K562 (cell line): ENCODE data around the gene PRSS50. TPM values are rescaled to one million over a fixed set of nuclear protein-coding genes. Genes with fewer than 3 reads are reported as not detected.

Experiments used
- ATAC-seq: fragments of 200-7000 bp; cut with Tn5 transposase; 3 replicates; pipeline ENCODE4 v1.9.1; 2020; ENCODE audit warnings: moderate library complexity
- BruUV-seq: library from RNA; stranded (reverse); fragments of 400-500 nt; replicated peaks from 2 replicates; lab custom pipeline; 2021; lab: Mats Ljungman, UMichigan
- CTCF ChIA-PET: fragments of 300-600 bp; formaldehyde crosslinking; extraction: SDS; loops from one replicate; lab custom pipeline; 2021; ENCODE audit warnings: low intra/inter-chr PET ratio; lab: Yijun Ruan, JAX
- POLR2A ChIA-PET: fragments of 300-600, 350-650 bp; sonication (Branson Sonifier 250); formaldehyde crosslinking; extraction: SDS; loops from one replicate; lab custom pipeline; 2021; ENCODE audit warnings: antibody characterized with exemption, inconsistent platforms; lab: Yijun Ruan, JAX
- DNase-seq, 4 experiments: peaks; one replicate each; pipeline versions ENCODE4 v3.0.0 to v3.0.0-alpha.2; 2011 to 2018; ENCODE audit warnings: low spot score in 3 of 4, mixed read lengths in 3 of 4; ENCODE audit errors: extremely low read depth in 1 of 4
- FAIRE-seq: peaks from 2 replicates; lab custom pipeline; 2011; peaks lifted over from hg19 to GRCh38; lab: Jason Lieb, UNC
- H2AFZ ChIP-seq: 2 replicates; pipeline ENCODE4 v1.6.0; 2011; ENCODE audit warnings: low read depth, low read length, control low read depth, inconsistent platforms
- H3K27ac ChIP-seq: fragments of 200-600 bp; 3 replicates; pipeline ENCODE4 v1.8.0; 2011; ENCODE audit warnings: low read depth, mild to moderate bottlenecking, control low read depth, inconsistent platforms, low read length, moderate library complexity, mixed read lengths; ENCODE audit errors: extremely low read depth
- H3K27me3 ChIP-seq, 2 experiments: fragments of 300-600 bp in 1 of 2; 2 replicates in 1 of 2; 3 replicates in 1 of 2; pipeline versions ENCODE4 v1.6.0 to v1.8.0; 2011; ENCODE audit warnings: inconsistent platforms in 2 of 2, low read length in 2 of 2, mild to moderate bottlenecking in 1 of 2, mixed read lengths in 1 of 2, moderate library complexity in 1 of 2; ENCODE audit not compliant: control insufficient read depth in 2 of 2, insufficient read depth in 2 of 2
- H3K36me3 ChIP-seq: fragments of 300-600 bp; 3 replicates; pipeline ENCODE4 v1.8.0; 2011; ENCODE audit warnings: mild to moderate bottlenecking, low read length, inconsistent platforms; ENCODE audit not compliant: control insufficient read depth, insufficient read depth
- H3K4me1 ChIP-seq, 2 experiments: fragments of 200-600 bp in 1 of 2; replicated peaks in 1 of 2; 2 replicates in 1 of 2; 3 replicates in 1 of 2; pipeline versions ENCODE4 v1.5.1 to v1.8.0; 2011; ENCODE audit warnings: inconsistent platforms in 2 of 2, low read length in 2 of 2, mild to moderate bottlenecking in 1 of 2, mixed read lengths in 1 of 2, moderate library complexity in 1 of 2; ENCODE audit not compliant: control insufficient read depth in 2 of 2, insufficient read depth in 2 of 2
- H3K4me2 ChIP-seq: 2 replicates; pipeline ENCODE4 v1.6.1; 2011; ENCODE audit warnings: low read length, control low read depth, inconsistent platforms, mixed read lengths; ENCODE audit not compliant: insufficient read depth
- H3K4me3 ChIP-seq: fragments of 200-600 bp; sonication (generic), shearing (Covaris generic); 2 replicates; pipeline ENCODE4 v1.5.1; 2016; ENCODE audit warnings: control low read depth, inconsistent platforms
- H3K79me2 ChIP-seq: fragments of 200-600 bp; 3 replicates; pipeline ENCODE4 v1.8.0; 2011; ENCODE audit warnings: low read length, inconsistent platforms; ENCODE audit not compliant: control insufficient read depth, insufficient read depth
- H3K9ac ChIP-seq, 2 experiments: 2 replicates each; pipeline versions ENCODE4 v1.6.0 to v1.6.1; 2011; ENCODE audit warnings: low read depth in 2 of 2, low read length in 2 of 2, control low read depth in 1 of 2, inconsistent platforms in 1 of 2, mild to moderate bottlenecking in 1 of 2, mixed read lengths in 1 of 2; ENCODE audit not compliant: insufficient read depth in 1 of 2
- H3K9me1 ChIP-seq: one replicate; pipeline ENCODE4 v1.6.0; 2011; ENCODE audit warnings: inconsistent platforms, mild to moderate bottlenecking, low read length, moderate library complexity; ENCODE audit not compliant: control insufficient read depth, insufficient read depth
- H3K9me3 ChIP-seq: replicated peaks from 2 replicates; pipeline ENCODE4 v1.5.1; 2011; ENCODE audit warnings: low read depth, low read length, inconsistent platforms; ENCODE audit not compliant: control insufficient read depth, insufficient read depth
- H4K20me1 ChIP-seq: replicated peaks from 2 replicates; pipeline ENCODE4 v1.6.1; 2011; ENCODE audit warnings: low read length, inconsistent platforms, mixed read lengths; ENCODE audit not compliant: control insufficient read depth, insufficient read depth
- BCOR ChIP-seq: fragments of 450-650 bp; IDR thresholded peaks from 2 replicates; pipeline ENCODE4 v1.6.1; 2016
- CBFA2T2 ChIP-seq: fragments of 450-650 bp; conservative IDR thresholded peaks from 2 replicates; pipeline ENCODE4 v1.6.1; 2017; ENCODE audit warnings: mild to moderate bottlenecking
- CBX1 ChIP-seq: sonication (generic); IDR thresholded peaks from 2 replicates; pipeline ENCODE4 v1.6.1; 2016; ENCODE audit warnings: antibody characterized with exemption, low read depth, mild to moderate bottlenecking
- CEBPB ChIP-seq: fragments of 450-650 bp; IDR thresholded peaks from 2 replicates; pipeline ENCODE4 v1.6.1; 2016; ENCODE audit warnings: missing genetic modification characterization, missing compliant biosample characterization
- CHCHD3 ChIP-seq: fragments of 250-450 bp; sonication (Bioruptor Pico); IDR thresholded peaks from 2 replicates; pipeline ENCODE4 v2.1.2; 2022; ENCODE audit warnings: mild to moderate bottlenecking
- CLOCK ChIP-seq: fragments of 250-450 bp; sonication (Bioruptor Pico); IDR thresholded peaks from 2 replicates; pipeline ENCODE4 v1.4.0; 2020; ENCODE audit warnings: mild to moderate bottlenecking, moderate library complexity, borderline replicate concordance
- CREM ChIP-seq: IDR thresholded peaks from 2 replicates; pipeline ENCODE4 v1.6.1; 2014; ENCODE audit warnings: antibody characterized with exemption, low read depth
- KAT8 ChIP-seq: fragments of 450-650 bp; IDR thresholded peaks from 2 replicates; pipeline ENCODE4 v1.6.1; 2016; ENCODE audit warnings: low read depth, mild to moderate bottlenecking
- LEF1 ChIP-seq: fragments of 450-650 bp; IDR thresholded peaks from 2 replicates; pipeline ENCODE4 v1.6.1; 2016; ENCODE audit warnings: mild to moderate bottlenecking
- NKRF ChIP-seq: fragments of 450-650 bp; IDR thresholded peaks from 2 replicates; pipeline ENCODE4 v1.6.1; 2016; ENCODE audit warnings: borderline replicate concordance
- RB1 ChIP-seq: fragments of 450-650 bp; IDR thresholded peaks from 2 replicates; pipeline ENCODE4 v1.6.1; 2017; ENCODE audit warnings: low read depth, mild to moderate bottlenecking
- RBM22 ChIP-seq: fragments of 200-400 bp; formaldehyde crosslinking; IDR thresholded peaks from 2 replicates; pipeline ENCODE4 v1.6.1; 2018; ENCODE audit warnings: low read length, low read depth; ENCODE audit not compliant: poor library complexity, severe bottlenecking
- RBM25 ChIP-seq: fragments of 200-400 bp; formaldehyde crosslinking; IDR thresholded peaks from 2 replicates; pipeline ENCODE4 v1.6.1; 2018; ENCODE audit warnings: low read length, low read depth, moderate library complexity; ENCODE audit not compliant: severe bottlenecking
- SIX5 ChIP-seq, 2 experiments: IDR thresholded peaks; 2 replicates each; pipeline ENCODE4 v1.6.1; 2011; ENCODE audit warnings: low read length in 2 of 2, borderline replicate concordance in 1 of 2, low read depth in 1 of 2, mild to moderate bottlenecking in 1 of 2, moderate library complexity in 1 of 2; ENCODE audit not compliant: insufficient read depth in 1 of 2
- SOX6 ChIP-seq: fragments of 450-650 bp; IDR thresholded peaks from 2 replicates; pipeline ENCODE4 v1.6.1; 2014; ENCODE audit warnings: mild to moderate bottlenecking
- U2AF2 ChIP-seq: fragments of 200-400 bp; formaldehyde crosslinking; optimal IDR thresholded peaks from 2 replicates; pipeline ENCODE3; 2017; ENCODE audit warnings: low read depth, mild to moderate bottlenecking, low read length
- XRCC5 ChIP-seq: fragments of 200-400 bp; formaldehyde crosslinking; IDR thresholded peaks from 2 replicates; pipeline ENCODE4 v1.6.1; 2017; ENCODE audit warnings: low read depth, mild to moderate bottlenecking, low read length
- ZNF282 ChIP-seq: sonication (generic); formaldehyde crosslinking; IDR thresholded peaks from 2 replicates; pipeline ENCODE4 v1.8.1; 2023; ENCODE audit warnings: missing genetic modification reagents
- ZNF766 ChIP-seq: fragments of 200-800 bp; sonication (Bioruptor generic); conservative IDR thresholded peaks from 2 replicates; pipeline ENCODE4 v1.6.1; 2016; ENCODE audit warnings: missing genetic modification characterization, missing compliant biosample characterization
- WGBS: fragments of 100-300 bp; shearing (Covaris generic); methylation state at CpG from one replicate; pipeline ENCODE4 v1.1.6; 2016; ENCODE audit warnings: low coverage, mixed read lengths; ENCODE audit not compliant: insufficient coverage; ENCODE audit errors: missing lambda C conversion rate; 5-methylcytosine and 5-hydroxymethylcytosine counted together
- in situ Hi-C: fragments of 300-500 bp; cut with MboI; formaldehyde crosslinking; loops from 4 replicates; pipeline ENCODE4 v1.15.0; 2018; ENCODE audit warnings: inconsistent platforms, mixed read lengths
- intact Hi-C: fragments of 100-400 bp; cut with micrococcal nuclease; formaldehyde crosslinking; loops from 2 replicates; pipeline ENCODE4 v1.14.2; 2022
- polyA plus RNA-seq, 8 experiments: library from polyadenylated mRNA; depleted of rRNA in 4 of 8; stranded (reverse) in 5 of 8; unstranded in 3 of 8; fragments of >200 nt; fragmentation: Nextera tagmentation in 2 of 8; fragmentation: Illumina TruSeq in 1 of 8; extraction: Ambion mirVana in 2 of 8; extraction: Trizol in 1 of 8; gene quantifications; 2 replicates each; pipeline versions ENCODE4 v1.2.1 to v1.2.3, GENCODE V29; 2011 to 2014; ENCODE audit warnings: inconsistent platforms in 1 of 8, missing spikeins in 1 of 8
- total RNA-seq, 7 experiments: library from RNA; depleted of rRNA in 6 of 7; stranded (reverse); fragments of >200 nt in 6 of 7; fragmentation: Illumina TruSeq in 2 of 7; extraction: Trizol in 2 of 7; gene quantifications; 2 replicates each; pipeline versions ENCODE4 v1.2.1 to v1.2.3, GENCODE V29; 2011 to 2021; ENCODE audit warnings: low replicate concordance in 1 of 7

PRSS50 gene
- total and polyA plus RNA-seq, 9 of the 15 experiments (the other 6 are each of a cell fraction or from before 2014, with no cell fraction given): 0.01 TPM; not detected in 8

GRCh38 chr3:46682974-46683373 is 34.7 kb downstream of the PRSS50 start:
- peak overlapping the region in 1 of 2 experiments; percentile 18; a peak in 1 of 4 replicates for H3K9ac ChIP-seq

More at GRCh38 chr3:46682974-46683373, 34.7 kb downstream of the PRSS50 start:
- 6% methylated on average over 11 of the region's 11 CpGs for WGBS
- Histone ChIP-seq H2AFZ (no peak overlapping the region), H3K9me1 (peaks cover 5% of the 10 kb centered on the region), H3K36me3 (no peaks in the 10 kb centered on the region), H3K9me3 (no peaks in the 10 kb centered on the region), H3K79me2 (no peaks in the 10 kb centered on the region), H3K4me2 (no peak overlapping the region), H3K27me3 (peaks cover 30 to 97% of the 10 kb centered on the region in 2 experiments; a peak in 4 of 5 replicates), H4K20me1 (peaks cover 29% of the 10 kb centered on the region), H3K27ac (no peak overlapping the region), H3K4me3 (no peak overlapping the region), H3K4me1 (peaks cover 0 to 4% of the 10 kb centered on the region in 2 experiments; a peak in 1 of 5 replicates)
- intact Hi-C loops (no loop called here), in situ Hi-C loops (no loop called here)
- no peak for TF ChIP-seq CBFA2T2
- TF ChIP-seq CBX1: no peak
- TF ChIP-seq RBM25: no peak
- TF ChIP-seq BCOR: no peak
- TF ChIP-seq U2AF2: no peak
- no peak for TF ChIP-seq LEF1
- no peak for TF ChIP-seq ZNF282 (CRISPR knock-in tag)
- TF ChIP-seq XRCC5: no peak
- TF ChIP-seq RB1: no peak
- no peak for TF ChIP-seq ZNF766 (CRISPR knock-in tag)
- TF ChIP-seq CHCHD3: no peak
- TF ChIP-seq RBM22: no peak
- no peak for TF ChIP-seq CREM
- TF ChIP-seq SOX6: no peak
- no peak for TF ChIP-seq NKRF
- no peak for TF ChIP-seq KAT8
- no peak for TF ChIP-seq SIX5 (IDR thresholded peaks at IDR 0.05; ENCODE audit: borderline replicate concordance in 1 of 2, insufficient read depth in 1 of 2, low read depth in 1 of 2, low read length in 2 of 2)
- TF ChIP-seq CEBPB: no peak
- TF ChIP-seq CLOCK (CRISPR knock-in tag): no peak
- no TSS peak for BruUV-seq
- ATAC-seq: no peak
- FAIRE-seq: no peak
- ChIA-PET POLR2A (interaction anchor here (0.7 to 0.9 kb wide), 2 partner anchors 9 to 717 kb away, joined by 3 read pairs; no protein-coding TSS in a partner anchor), CTCF (no interaction called here)
- DNase-seq: no peak
